ENCODE data around the gene TMEM248.
"Not testable (repeated sequence)": the region's sequence is repeated elsewhere in the genome, so short reads cannot be mapped to it uniquely, and the experiment has no call there.

The TMEM248 gene, protein sequence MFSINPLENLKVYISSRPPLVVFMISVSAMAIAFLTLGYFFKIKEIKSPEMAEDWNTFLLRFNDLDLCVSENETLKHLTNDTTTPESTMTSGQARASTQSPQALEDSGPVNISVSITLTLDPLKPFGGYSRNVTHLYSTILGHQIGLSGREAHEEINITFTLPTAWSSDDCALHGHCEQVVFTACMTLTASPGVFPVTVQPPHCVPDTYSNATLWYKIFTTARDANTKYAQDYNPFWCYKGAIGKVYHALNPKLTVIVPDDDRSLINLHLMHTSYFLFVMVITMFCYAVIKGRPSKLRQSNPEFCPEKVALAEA

GRCh38 chr7:66920769-66921395 lies at the start of gene TMEM248:
TSS of gene TMEM248 (plus strand) at chr7:66921225. CDS start at chr7:66941866, 20,641 bp downstream.
- TF ChIP-seq, protein P1, sequence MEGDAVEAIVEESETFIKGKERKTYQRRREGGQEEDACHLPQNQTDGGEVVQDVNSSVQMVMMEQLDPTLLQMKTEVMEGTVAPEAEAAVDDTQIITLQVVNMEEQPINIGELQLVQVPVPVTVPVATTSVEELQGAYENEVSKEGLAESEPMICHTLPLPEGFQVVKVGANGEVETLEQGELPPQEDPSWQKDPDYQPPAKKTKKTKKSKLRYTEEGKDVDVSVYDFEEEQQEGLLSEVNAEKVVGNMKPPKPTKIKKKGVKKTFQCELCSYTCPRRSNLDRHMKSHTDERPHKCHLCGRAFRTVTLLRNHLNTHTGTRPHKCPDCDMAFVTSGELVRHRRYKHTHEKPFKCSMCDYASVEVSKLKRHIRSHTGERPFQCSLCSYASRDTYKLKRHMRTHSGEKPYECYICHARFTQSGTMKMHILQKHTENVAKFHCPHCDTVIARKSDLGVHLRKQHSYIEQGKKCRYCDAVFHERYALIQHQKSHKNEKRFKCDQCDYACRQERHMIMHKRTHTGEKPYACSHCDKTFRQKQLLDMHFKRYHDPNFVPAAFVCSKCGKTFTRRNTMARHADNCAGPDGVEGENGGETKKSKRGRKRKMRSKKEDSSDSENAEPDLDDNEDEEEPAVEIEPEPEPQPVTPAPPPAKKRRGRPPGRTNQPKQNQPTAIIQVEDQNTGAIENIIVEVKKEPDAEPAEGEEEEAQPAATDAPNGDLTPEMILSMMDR (IDR thresholded peaks at IDR 0.05; ENCODE audit: low read depth, low read length): no peak
- peak within 1 kb of the TSS; percentile 89 for H3K4me3 ChIP-seq (ENCODE audit: low read depth, low read length)

DNA sequence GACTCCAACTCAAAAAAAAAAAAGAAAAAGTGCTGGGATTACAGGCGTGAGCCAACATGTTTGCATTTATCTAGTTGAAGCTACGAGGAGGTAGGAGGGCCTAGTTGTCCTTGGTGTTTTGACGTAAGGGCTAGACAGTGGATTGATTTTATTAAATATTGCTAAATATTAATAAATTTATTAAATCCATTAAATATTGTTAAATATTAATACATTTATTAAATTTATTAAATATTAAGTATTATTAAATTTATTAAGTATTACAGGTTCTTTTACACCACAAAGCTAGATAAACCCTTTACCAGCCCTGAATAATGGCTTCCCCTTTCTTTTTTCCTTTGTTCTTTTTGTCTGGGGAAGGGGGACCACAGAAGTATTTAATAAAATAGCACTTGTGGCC lies 47.5 kb upstream of the TMEM248 start:
- TF ChIP-seq, protein P1 (IDR thresholded peaks at IDR 0.05; ENCODE audit: low read depth, low read length): no peak
- no peak overlapping the region for H3K4me3 ChIP-seq (ENCODE audit: low read depth, low read length)

DNA sequence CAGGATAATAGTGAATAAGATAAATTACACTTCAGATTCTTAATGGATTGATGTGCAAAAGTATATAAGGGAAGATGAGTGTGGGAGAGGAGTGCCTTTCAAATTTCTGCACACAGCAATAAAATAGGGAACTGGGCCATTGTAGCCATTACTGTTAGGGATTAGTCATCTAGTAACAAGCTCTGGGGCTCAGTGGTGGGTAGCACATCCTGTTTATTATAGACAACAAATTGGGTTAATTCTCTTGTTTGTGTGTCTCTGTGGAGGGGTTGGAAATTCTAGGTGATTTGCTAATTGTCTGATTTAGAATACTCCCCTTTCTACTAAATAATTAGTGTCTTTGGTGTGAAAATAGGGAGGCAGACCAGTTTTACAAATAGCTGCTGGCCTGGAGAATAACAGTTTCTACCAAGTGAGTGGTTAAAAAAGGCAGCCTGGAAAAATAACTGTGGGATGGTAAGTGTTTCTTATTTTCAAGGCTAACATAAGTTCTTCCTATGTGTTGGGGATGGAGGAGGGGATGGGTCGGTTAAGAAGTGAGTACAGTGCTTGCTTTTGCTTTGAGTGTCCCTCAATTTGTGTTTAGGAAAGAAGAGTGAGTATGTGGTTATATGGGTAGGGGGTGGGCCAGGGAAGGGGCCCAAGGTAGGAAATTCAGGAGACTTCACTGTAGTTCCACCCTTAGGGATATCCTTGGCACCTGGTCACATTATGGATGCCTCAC lies 43.3 kb upstream of the TMEM248 start:
- TF ChIP-seq, protein P1 (IDR thresholded peaks at IDR 0.05; ENCODE audit: low read depth, low read length): no peak

DNA sequence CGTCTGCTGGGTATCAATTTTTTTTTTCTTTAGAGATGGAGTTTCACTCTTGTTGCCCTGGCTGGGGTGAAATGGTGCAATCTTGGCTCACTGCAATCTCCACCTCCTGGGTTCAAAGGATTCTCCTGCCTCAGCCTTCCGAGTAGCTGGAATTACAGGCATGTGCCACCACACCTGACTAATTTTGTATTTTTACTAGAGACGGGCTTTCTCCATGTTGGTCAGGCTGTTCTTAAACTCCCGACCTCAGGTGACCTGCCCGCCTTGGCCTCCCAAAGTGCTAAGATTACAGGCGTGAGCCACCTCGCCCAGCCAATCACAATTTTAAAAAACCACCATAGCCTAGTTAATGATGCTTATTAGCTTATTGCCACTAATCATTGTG lies 42.7 kb upstream of the TMEM248 start:
- H3K4me3 ChIP-seq (ENCODE audit: low read depth, low read length): not testable (repeated sequence)

More for the DNA sequence above, 43.3 kb upstream of the TMEM248 start:
- no peak overlapping the region for H3K4me3 ChIP-seq (ENCODE audit: low read depth, low read length)

GRCh38 chr7:66880053-66880452 lies 41.0 kb upstream of the TMEM248 start:
- H3K4me3 ChIP-seq (ENCODE audit: low read depth, low read length): no peak overlapping the region
- TF ChIP-seq, protein P1 (IDR thresholded peaks at IDR 0.05; ENCODE audit: low read depth, low read length): no peak

- not testable (repeated sequence) for H3K4me3 ChIP-seq (ENCODE audit: low read depth, low read length)
Measured at GRCh38 chr7:66880577-66880976, 40.4 kb upstream of the TMEM248 start.

DNA sequence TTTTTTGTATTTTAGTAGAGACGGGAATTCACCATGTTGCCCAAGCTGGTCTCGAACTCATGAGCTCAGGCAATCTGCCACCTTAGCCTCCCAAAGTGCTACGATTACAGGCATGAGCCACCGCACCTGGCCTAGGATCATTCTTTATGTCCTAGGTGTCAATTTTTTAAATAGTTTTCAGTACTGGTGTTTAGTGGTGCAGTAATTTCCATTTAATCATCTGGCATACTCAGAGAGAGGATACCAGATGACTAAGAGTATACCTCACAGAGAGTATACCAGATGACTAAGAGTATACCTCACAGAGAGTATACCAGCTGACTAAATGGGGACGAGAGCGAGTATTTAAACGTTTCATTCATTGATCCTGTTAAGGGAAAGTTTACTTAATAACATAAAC lies 37.3 kb upstream of the TMEM248 start:
- no peak overlapping the region for H3K4me3 ChIP-seq (ENCODE audit: low read depth, low read length)
- TF ChIP-seq, protein P1 (IDR thresholded peaks at IDR 0.05; ENCODE audit: low read depth, low read length): no peak

- not testable (repeated sequence) for H3K4me3 ChIP-seq (ENCODE audit: low read depth, low read length)
Measured at GRCh38 chr7:66884556-66884955, 36.5 kb upstream of the TMEM248 start.
